ENCODE measurements around the gene QSER1. TPM values are rescaled to one million over a fixed set of nuclear protein-coding genes. Genes with fewer than 3 reads are reported as not detected.

QSER1 gene
- total and polyA plus RNA-seq, 10 of the 15 experiments (the other 5 are each of a cell fraction or from before 2014, with no cell fraction given), result 2.1 to 15.0 (median 9.4) TPM

DNA sequence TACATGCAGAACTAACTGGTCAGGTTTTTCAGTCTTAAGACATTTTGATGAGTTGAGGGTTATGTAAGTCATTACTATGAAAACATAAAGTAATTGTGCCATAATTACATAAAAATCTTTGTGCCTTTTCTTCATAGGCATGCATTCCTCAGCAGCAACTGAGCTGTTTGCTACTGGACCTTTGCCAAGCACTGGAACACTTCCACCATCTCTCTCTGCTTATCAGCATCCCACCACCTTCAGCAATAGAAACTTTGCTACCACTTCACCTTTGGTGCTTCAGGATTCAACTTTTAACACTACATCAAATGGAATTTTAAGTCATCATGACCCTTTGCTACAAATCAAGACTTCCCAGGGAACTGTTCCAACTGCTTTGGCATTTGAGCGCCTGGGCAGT is 39.0 kb downstream of the QSER1 start:
- WGBS (ENCODE audit: insufficient coverage, insufficient replicate concordance, low lambda C conversion rate, missing lambda C conversion rate), result 100% methylated on average over 1 of the region's 1 CpG
- no peak overlapping the region for H2AFZ ChIP-seq (ENCODE audit: control insufficient read depth, low read depth, low read length)
- in situ Hi-C loops (cut with MboI), result no loop called here
- ChIA-PET POLR2A (no interaction called here), RAD21 (ENCODE audit: unreplicated experiment) (interaction anchor here (1.5 kb wide), 1 partner anchor 27 kb away, joined by 4 read pairs; no protein-coding TSS in a partner anchor), SMC1A (ENCODE audit: uncharacterized antibody, unreplicated experiment) (interaction anchor here (0.6 to 1.7 kb wide), 4 partner anchors 24 to 205 kb away, joined by 3 to 6 read pairs (median 3); no protein-coding TSS in a partner anchor), CTCF (no interaction called here)
- no peaks in the 10 kb centered on the region for H3K4me1 ChIP-seq (ENCODE audit: control insufficient read depth, insufficient read depth, low read length)
- intact Hi-C loops (cut with micrococcal nuclease; ENCODE audit: unreplicated experiment), result no loop called here
- no peak for TF ChIP-seq IKZF1 (conservative IDR thresholded peaks at IDR 0.05)
- TF ChIP-seq ESRRA (IDR thresholded peaks at IDR 0.05; ENCODE audit: low read length), result no peak
- TF ChIP-seq ZNF207 (IDR thresholded peaks at IDR 0.05; ENCODE audit: borderline replicate concordance), result no peak
- TF ChIP-seq USF2 (IDR thresholded peaks at IDR 0.05; ENCODE audit: borderline replicate concordance, low read depth, low read length), result no peak
- no peaks in the 10 kb centered on the region; the same call in 1 of the 2 replicates for H3K79me2 ChIP-seq (ENCODE audit: control insufficient read depth, insufficient read depth, low read length)
- no peak overlapping the region for H3K4me3 ChIP-seq
- FAIRE-seq, result no peak
- H3K36me3 ChIP-seq (ENCODE audit: control insufficient read depth in 2 of 2, insufficient read depth in 2 of 2, low read length in 1 of 2), result peaks cover 2 to 33% of the 10 kb centered on the region in 2 experiments; a peak in 3 of 4 replicates
- H4K20me1 ChIP-seq (ENCODE audit: control insufficient read depth, insufficient read depth), result no peaks in the 10 kb centered on the region
- BruUV-seq (replicated peaks), result no TSS peak
- no peak for DNase-seq (ENCODE audit: low read depth, low spot score)
- no peaks in the 10 kb centered on the region for H3K9me3 ChIP-seq (replicated peaks; ENCODE audit: control insufficient read depth, insufficient read depth, low read length)
- no peak overlapping the region for H3K4me2 ChIP-seq (ENCODE audit: control insufficient read depth, insufficient read depth)
- no peak overlapping the region for H3K27ac ChIP-seq (ENCODE audit: control insufficient read depth, insufficient read depth)
- no peaks in the 10 kb centered on the region for H3K27me3 ChIP-seq (replicated peaks in 1 of 2; ENCODE audit: control insufficient read depth in 2 of 2, insufficient read depth in 2 of 2, low read length in 1 of 2)
- H3K9ac ChIP-seq (ENCODE audit: control insufficient read depth, insufficient read depth, low read length), result no peak overlapping the region
- ATAC-seq, result no peak

DNA sequence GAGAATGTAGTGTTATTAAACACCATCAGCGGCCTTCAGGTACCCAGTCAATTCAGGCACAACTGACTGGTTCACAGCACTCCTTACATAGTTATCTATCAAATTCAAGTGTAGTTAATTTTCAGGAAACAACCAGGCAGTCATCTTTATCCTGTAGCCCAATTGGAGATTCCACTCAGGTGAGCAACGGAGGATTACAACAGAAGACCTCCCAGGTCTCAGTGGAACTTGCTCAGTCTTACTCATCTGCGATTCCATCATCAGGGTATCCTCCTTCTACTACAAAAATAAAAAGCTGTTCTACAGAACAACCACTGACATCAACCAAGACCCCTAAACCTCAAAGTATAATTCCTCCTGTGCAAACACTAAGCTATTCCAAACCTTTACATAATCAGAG is 39.6 kb downstream of the QSER1 start:
- intact Hi-C loops (cut with micrococcal nuclease; ENCODE audit: unreplicated experiment), result no loop called here
- no peak for DNase-seq (ENCODE audit: low read depth, low spot score)
- WGBS (ENCODE audit: insufficient coverage, insufficient replicate concordance, low lambda C conversion rate, missing lambda C conversion rate), result 98% methylated on average over 3 of the region's 3 CpGs
- SMC1A ChIA-PET (ENCODE audit: uncharacterized antibody, unreplicated experiment), result interaction anchor here (1.5 to 1.7 kb wide), 2 partner anchors 24 to 38 kb away, joined by 3 to 6 read pairs; no protein-coding TSS in a partner anchor
- no peak overlapping the region for H3K4me3 ChIP-seq
- POLR2A ChIA-PET, result interaction anchor here (0.6 kb wide), 1 partner anchor 106 kb away, joined by 6 read pairs; no protein-coding TSS in a partner anchor
- H3K27ac ChIP-seq (ENCODE audit: control insufficient read depth, insufficient read depth), result no peak overlapping the region
- H4K20me1 ChIP-seq (ENCODE audit: control insufficient read depth, insufficient read depth), result no peaks in the 10 kb centered on the region
- peaks cover 2 to 33% of the 10 kb centered on the region in 2 experiments; a peak in 3 of 4 replicates for H3K36me3 ChIP-seq (ENCODE audit: control insufficient read depth in 2 of 2, insufficient read depth in 2 of 2, low read length in 1 of 2)
- FAIRE-seq, result no peak
- no peak overlapping the region for H3K9ac ChIP-seq (ENCODE audit: control insufficient read depth, insufficient read depth, low read length)
- H3K27me3 ChIP-seq (replicated peaks in 1 of 2; ENCODE audit: control insufficient read depth in 2 of 2, insufficient read depth in 2 of 2, low read length in 1 of 2), result no peaks in the 10 kb centered on the region
- ATAC-seq, result no peak
- H3K4me1 ChIP-seq (ENCODE audit: control insufficient read depth, insufficient read depth, low read length), result no peaks in the 10 kb centered on the region
- in situ Hi-C loops (cut with MboI), result no loop called here
- no TSS peak for BruUV-seq (replicated peaks)
- CTCF ChIA-PET, result interaction anchor here (0.7 to 1.3 kb wide), 2 partner anchors 38 to 44 kb away, joined by 3 to 4 read pairs; no protein-coding TSS in a partner anchor
- H2AFZ ChIP-seq (ENCODE audit: control insufficient read depth, low read depth, low read length), result no peak overlapping the region
- RAD21 ChIA-PET (ENCODE audit: unreplicated experiment), result interaction anchor here (1.5 kb wide), 1 partner anchor 27 kb away, joined by 4 read pairs; no protein-coding TSS in a partner anchor
- no peak overlapping the region for H3K4me2 ChIP-seq (ENCODE audit: control insufficient read depth, insufficient read depth)
- H3K9me3 ChIP-seq (replicated peaks; ENCODE audit: control insufficient read depth, insufficient read depth, low read length), result no peaks in the 10 kb centered on the region; the same call in 2 of the 3 replicates
- no peaks in the 10 kb centered on the region; the same call in 1 of the 2 replicates for H3K79me2 ChIP-seq (ENCODE audit: control insufficient read depth, insufficient read depth, low read length)
- TF ChIP-seq ASH2L (IDR thresholded peaks at IDR 0.05; ENCODE audit: borderline replicate concordance, low read depth) (no peak), ATF3 (IDR thresholded peaks at IDR 0.05; ENCODE audit: borderline replicate concordance, extremely low read depth, low read depth, low read length) (no peak), EGR1 (IDR thresholded peaks at IDR 0.05; ENCODE audit: borderline replicate concordance in 1 of 2, low read depth in 2 of 2, low read length in 2 of 2) (no peak), EP300 (IDR thresholded peaks at IDR 0.05; ENCODE audit: borderline replicate concordance in 1 of 2, control insufficient read depth in 1 of 2, low read depth in 2 of 2, low read length in 2 of 2) (no peak), KLF5 (IDR thresholded peaks at IDR 0.05; ENCODE audit: partially characterized antibody) (no peak), ZNF24 (IDR thresholded peaks at IDR 0.05) (no peak), DPF2 (IDR thresholded peaks at IDR 0.05) (no peak)
- TF ChIP-seq, protein P1, sequence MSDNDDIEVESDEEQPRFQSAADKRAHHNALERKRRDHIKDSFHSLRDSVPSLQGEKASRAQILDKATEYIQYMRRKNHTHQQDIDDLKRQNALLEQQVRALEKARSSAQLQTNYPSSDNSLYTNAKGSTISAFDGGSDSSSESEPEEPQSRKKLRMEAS (IDR thresholded peaks at IDR 0.05; ENCODE audit: low read depth, low read length), result no peak

Measured in GM12878 (cell line).